Stimulated activated CD4-positive, alpha-beta T cell treated with anti-CD3 and anti-CD28 coated beads, Interleukin-2, amount 100 ng/mL, for 4 hours (primary cell): ENCODE results near the gene ZDHHC19.
"Not testable (repeated sequence)": the region's sequence is repeated elsewhere in the genome, so short reads cannot be mapped to it uniquely, and the experiment has no call there.

ENCODE experiments used
- DNase-seq: peaks from one replicate; pipeline ENCODE4 v3.0.0-alpha.2; 2020; ENCODE audit warnings: low read depth

The ZDHHC19 gene

GRCh38 chr3:196177567-196177966 is 33.6 kb downstream of the ZDHHC19 start:
- no peak for DNase-seq

- DNase-seq = no peak
Measured at GRCh38 chr3:196175722-196176121, 35.5 kb downstream of the ZDHHC19 start.

GRCh38 chr3:196175116-196175625 is 36.0 kb downstream of the ZDHHC19 start:
- no peak for DNase-seq

GRCh38 chr3:196174652-196175051 is 36.5 kb downstream of the ZDHHC19 start:
- DNase-seq = no peak

- not testable (repeated sequence) for DNase-seq
Measured at GRCh38 chr3:196170296-196170695, 40.9 kb downstream of the ZDHHC19 start.

- no peak for DNase-seq
Measured at GRCh38 chr3:196169836-196170240, 41.4 kb downstream of the ZDHHC19 start.

- DNase-seq = no peak
Measured at GRCh38 chr3:196168808-196169391, 42.3 kb downstream of the ZDHHC19 start.

- DNase-seq = no peak
Measured at GRCh38 chr3:196166741-196167140, 44.5 kb downstream of the ZDHHC19 start.

GRCh38 chr3:196165850-196166249 is 45.4 kb downstream of the ZDHHC19 start:
- no peak for DNase-seq

GRCh38 chr3:196165006-196165575 is 46.1 kb downstream of the ZDHHC19 start:
- not testable (repeated sequence) for DNase-seq

GRCh38 chr3:196164576-196164975 is 46.6 kb downstream of the ZDHHC19 start:
- DNase-seq = no peak

- DNase-seq = no peak
Measured at GRCh38 chr3:196163666-196164493, 47.3 kb downstream of the ZDHHC19 start.

- no peak for DNase-seq
Measured at GRCh38 chr3:196163212-196163611, 48.0 kb downstream of the ZDHHC19 start.

- no peak for DNase-seq
Measured at GRCh38 chr3:196162679-196163078, 48.5 kb downstream of the ZDHHC19 start.

- DNase-seq = no peak
Measured at GRCh38 chr3:196159952-196160804, 51.0 kb downstream of the ZDHHC19 start.

- no peak for DNase-seq
Measured at GRCh38 chr3:196159526-196159925, 51.7 kb downstream of the ZDHHC19 start.

- no peak for DNase-seq
Measured at GRCh38 chr3:196156160-196156559, 55.0 kb downstream of the ZDHHC19 start.

- no peak for DNase-seq
Measured at GRCh38 chr3:196150481-196150880, 60.7 kb downstream of the ZDHHC19 start.

- DNase-seq = no peak
Measured at GRCh38 chr3:196149831-196150301, 61.3 kb downstream of the ZDHHC19 start.

GRCh38 chr3:196149375-196149774 is 61.8 kb downstream of the ZDHHC19 start:
- DNase-seq = no peak
